DND-41 (cell line): Measurements from ENCODE around the gene CANT1.

Experiments used
- ATAC-seq: fragments of 200-7000 bp; cut with Tn5 transposase; 3 replicates; pipeline ENCODE4 v1.9.1; 2021; ENCODE audit warnings: low read depth; ENCODE audit not compliant: insufficient read depth
- DNase-seq: peaks from one replicate; pipeline ENCODE4 v3.0.0-alpha.2; 2020
- H2AFZ ChIP-seq: 2 replicates; pipeline ENCODE4 v1.6.0; 2012; ENCODE audit warnings: low read depth, low read length
- H3K27ac ChIP-seq: 2 replicates; pipeline ENCODE4 v1.5.1; 2012; ENCODE audit warnings: low read length, inconsistent platforms
- H3K27me3 ChIP-seq: fragments of 200-600 bp; sonication (generic); 2 replicates; pipeline ENCODE4 v1.6.0; 2012; ENCODE audit warnings: low read length, mild to moderate bottlenecking, inconsistent platforms; ENCODE audit not compliant: insufficient read depth, poor library complexity
- H3K36me3 ChIP-seq: 2 replicates; pipeline ENCODE4 v1.5.1; 2012; ENCODE audit warnings: low read length, inconsistent platforms; ENCODE audit not compliant: insufficient read depth
- H3K4me1 ChIP-seq: 2 replicates; pipeline ENCODE4 v1.5.1; 2012; ENCODE audit warnings: mild to moderate bottlenecking, low read length; ENCODE audit not compliant: insufficient read depth
- H3K4me2 ChIP-seq: 2 replicates; pipeline ENCODE4 v1.6.0; 2012; ENCODE audit warnings: mild to moderate bottlenecking, moderate library complexity, low read length, inconsistent platforms; ENCODE audit not compliant: insufficient read depth
- H3K4me3 ChIP-seq, 2 experiments: fragments of 200-600 bp in 1 of 2; shearing (Covaris generic) in 1 of 2; 2 replicates each; pipeline ENCODE4 v1.5.1; 2012 to 2016; ENCODE audit warnings: inconsistent platforms in 2 of 2, low read length in 2 of 2, mild to moderate bottlenecking in 2 of 2, low read depth in 1 of 2, moderate library complexity in 1 of 2
- H3K79me2 ChIP-seq: 2 replicates; pipeline ENCODE4 v1.6.0; 2012; ENCODE audit warnings: low read length, inconsistent platforms; ENCODE audit not compliant: insufficient read depth
- H3K9ac ChIP-seq: 2 replicates; pipeline ENCODE4 v1.6.0; 2012; ENCODE audit warnings: low read depth, mild to moderate bottlenecking, inconsistent platforms, low read length, moderate library complexity
- H3K9me3 ChIP-seq: 2 replicates; pipeline ENCODE4 v1.5.1; 2012; ENCODE audit warnings: low read length, moderate library complexity, mild to moderate bottlenecking, inconsistent platforms; ENCODE audit not compliant: insufficient read depth, severe bottlenecking
- H4K20me1 ChIP-seq: 2 replicates; pipeline ENCODE4 v1.6.0; 2012; ENCODE audit warnings: low read length; ENCODE audit not compliant: insufficient read depth
- EZH2 ChIP-seq: IDR thresholded peaks from 3 replicates; pipeline ENCODE4 v1.6.1; 2012; ENCODE audit warnings: borderline replicate concordance, low read depth, mild to moderate bottlenecking, moderate library complexity, low read length, inconsistent platforms; ENCODE audit not compliant: severe bottlenecking
- TF ChIP-seq, protein P1 (sequence below): IDR thresholded peaks from 2 replicates; pipeline ENCODE4 v1.5.1; 2012; ENCODE audit warnings: borderline replicate concordance, low read length, moderate library complexity, mild to moderate bottlenecking; ENCODE audit not compliant: poor library complexity, severe bottlenecking; ENCODE audit errors: extremely low read depth

The CANT1 gene

GRCh38 chr17:78962345-78962983 lies 47.1 kb downstream of the CANT1 start:
- H3K4me1 ChIP-seq: no peaks in the 10 kb centered on the region
- no peak for ATAC-seq
- no peak overlapping the region for H3K9ac ChIP-seq
- TF ChIP-seq, protein P1, sequence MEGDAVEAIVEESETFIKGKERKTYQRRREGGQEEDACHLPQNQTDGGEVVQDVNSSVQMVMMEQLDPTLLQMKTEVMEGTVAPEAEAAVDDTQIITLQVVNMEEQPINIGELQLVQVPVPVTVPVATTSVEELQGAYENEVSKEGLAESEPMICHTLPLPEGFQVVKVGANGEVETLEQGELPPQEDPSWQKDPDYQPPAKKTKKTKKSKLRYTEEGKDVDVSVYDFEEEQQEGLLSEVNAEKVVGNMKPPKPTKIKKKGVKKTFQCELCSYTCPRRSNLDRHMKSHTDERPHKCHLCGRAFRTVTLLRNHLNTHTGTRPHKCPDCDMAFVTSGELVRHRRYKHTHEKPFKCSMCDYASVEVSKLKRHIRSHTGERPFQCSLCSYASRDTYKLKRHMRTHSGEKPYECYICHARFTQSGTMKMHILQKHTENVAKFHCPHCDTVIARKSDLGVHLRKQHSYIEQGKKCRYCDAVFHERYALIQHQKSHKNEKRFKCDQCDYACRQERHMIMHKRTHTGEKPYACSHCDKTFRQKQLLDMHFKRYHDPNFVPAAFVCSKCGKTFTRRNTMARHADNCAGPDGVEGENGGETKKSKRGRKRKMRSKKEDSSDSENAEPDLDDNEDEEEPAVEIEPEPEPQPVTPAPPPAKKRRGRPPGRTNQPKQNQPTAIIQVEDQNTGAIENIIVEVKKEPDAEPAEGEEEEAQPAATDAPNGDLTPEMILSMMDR: no peak
- no peak for TF ChIP-seq EZH2
- DNase-seq: no peak
- no peaks in the 10 kb centered on the region for H3K79me2 ChIP-seq
- no peak overlapping the region for H3K4me3 ChIP-seq
- no peaks in the 10 kb centered on the region for H3K9me3 ChIP-seq
- H3K27ac ChIP-seq: no peak overlapping the region
- no peaks in the 10 kb centered on the region for H3K27me3 ChIP-seq
- no peak overlapping the region for H3K4me2 ChIP-seq
- 0 out of 2 replicates have a peak, but pooled peaks cover 3% of the 10 kb centered on the region for H3K36me3 ChIP-seq
- no peak overlapping the region for H2AFZ ChIP-seq
- H4K20me1 ChIP-seq: peaks cover 10% of the 10 kb centered on the region; the same call in 1 of the 2 replicates

DNA sequence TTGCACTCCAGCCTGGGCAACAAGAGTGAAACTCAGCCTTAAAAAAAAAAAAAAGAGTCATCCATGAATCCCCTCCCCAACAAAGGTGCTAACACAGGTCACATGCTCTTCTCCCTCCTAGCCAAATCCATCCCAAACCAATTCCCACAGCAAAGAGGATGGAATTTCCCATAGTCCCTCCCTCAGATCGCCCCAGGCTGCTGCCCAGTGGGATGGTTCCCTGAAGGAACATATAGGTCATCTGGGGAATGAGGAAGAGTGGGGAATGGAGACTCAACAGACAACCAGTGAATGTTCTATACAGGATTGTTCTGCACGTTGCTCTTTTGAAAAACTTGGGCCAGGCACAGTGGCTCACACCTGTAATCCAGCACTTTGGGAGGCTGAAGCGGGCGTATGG lies 48.0 kb downstream of the CANT1 start:
- Histone ChIP-seq H3K4me3 (no peak overlapping the region), H3K79me2 (no peaks in the 10 kb centered on the region), H3K36me3 (no peaks in the 10 kb centered on the region), H3K27me3 (no peaks in the 10 kb centered on the region), H4K20me1 (peaks cover 4% of the 10 kb centered on the region; the same call in 1 of the 2 replicates), H3K27ac (no peak overlapping the region), H3K4me2 (no peak overlapping the region), H3K4me1 (no peaks in the 10 kb centered on the region), H2AFZ (no peak overlapping the region), H3K9ac (no peak overlapping the region), H3K9me3 (no peaks in the 10 kb centered on the region)
- no peak for ATAC-seq
- no peak for DNase-seq
- TF ChIP-seq, protein P1: no peak
- no peak for TF ChIP-seq EZH2

DNA sequence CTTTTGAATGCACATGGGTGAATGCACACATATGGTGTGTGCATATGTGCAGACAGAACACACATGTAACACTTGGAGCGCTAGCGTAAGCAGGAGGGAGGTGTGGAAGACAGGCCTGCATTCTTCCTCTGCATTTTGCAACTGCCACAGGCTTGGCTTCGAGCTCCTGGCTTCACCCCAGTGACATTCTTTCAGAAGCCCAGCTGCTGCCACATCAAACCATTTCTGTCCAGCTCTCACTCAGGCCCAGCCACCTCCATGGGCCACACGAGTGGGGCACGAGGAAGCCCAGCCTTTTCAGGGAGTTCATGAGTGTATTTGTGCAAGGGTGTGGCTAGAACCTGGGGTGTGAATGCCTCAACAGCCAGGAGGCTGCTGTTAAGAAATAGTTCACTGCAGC lies 48.6 kb downstream of the CANT1 start:
- ATAC-seq: no peak
- Histone ChIP-seq H3K4me3 (no peak overlapping the region), H3K4me2 (no peak overlapping the region), H4K20me1 (no peaks in the 10 kb centered on the region; the same call in 1 of the 2 replicates), H3K27ac (no peak overlapping the region), H2AFZ (no peak overlapping the region), H3K9ac (no peak overlapping the region), H3K36me3 (no peaks in the 10 kb centered on the region), H3K4me1 (no peaks in the 10 kb centered on the region), H3K79me2 (no peaks in the 10 kb centered on the region), H3K9me3 (no peaks in the 10 kb centered on the region), H3K27me3 (peaks cover 2% of the 10 kb centered on the region)
- no peak for DNase-seq
- TF ChIP-seq, protein P1: no peak
- TF ChIP-seq EZH2: no peak
